SK-N-MC (cell line): ENCODE data around the gene PLXNA4.

Experiments
- EZH2 ChIP-seq: fragments of 200-600 bp; sonication (generic); IDR thresholded peaks from one replicate; pipeline ENCODE4 v1.6.1; 2017; ENCODE audit warnings: antibody characterized with exemption
- FOXP2 ChIP-seq: optimal IDR thresholded peaks from 2 replicates; pipeline ENCODE3; 2011; ENCODE audit warnings: mild to moderate bottlenecking, moderate library complexity; ENCODE audit not compliant: insufficient read depth; ENCODE audit errors: extremely low read length, control extremely low read depth
- POLR2AphosphoS5 ChIP-seq: IDR thresholded peaks from 2 replicates; pipeline ENCODE4 v1.6.1; 2012; ENCODE audit warnings: mild to moderate bottlenecking, low read depth, low read length, borderline replicate concordance

DNA sequence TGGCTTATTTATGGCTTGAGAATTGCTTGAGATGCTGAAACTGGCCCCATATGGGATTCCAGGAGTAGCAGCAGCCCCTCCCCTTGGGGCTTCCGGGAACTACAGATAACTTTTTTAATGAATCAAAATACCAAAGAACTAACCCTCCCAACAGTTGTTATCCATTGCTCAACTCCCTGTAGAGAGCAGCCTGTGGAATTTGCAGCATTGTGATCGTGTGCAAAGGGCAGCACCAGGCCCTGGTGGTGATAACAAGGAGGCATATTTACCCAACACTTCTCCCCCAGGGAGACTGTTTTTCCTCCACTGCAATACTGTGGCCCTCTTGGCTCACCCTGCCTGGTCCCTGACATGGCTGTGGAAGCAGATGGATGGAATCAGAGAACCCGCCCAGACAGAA lies 196.2 kb downstream of the PLXNA4 start:
- no peak for TF ChIP-seq POLR2AphosphoS5
- TF ChIP-seq EZH2 = no peak
- TF ChIP-seq FOXP2 = no peak
